Subcutaneous preadipocyte (primary cell): ENCODE results near the gene GRIA3. TPM values are rescaled to one million over a fixed set of nuclear protein-coding genes. Genes with fewer than 3 reads are reported as not detected.

Experiments used
- total RNA-seq: library from RNA; depleted of rRNA; stranded (reverse); fragments of >200 nt; gene quantifications from 2 replicates; pipeline ENCODE4 v1.2.3, GENCODE V29; 2012

Gene GRIA3
- 1.4 and 2.6 TPM in 2 replicates for total RNA-seq

DNA sequence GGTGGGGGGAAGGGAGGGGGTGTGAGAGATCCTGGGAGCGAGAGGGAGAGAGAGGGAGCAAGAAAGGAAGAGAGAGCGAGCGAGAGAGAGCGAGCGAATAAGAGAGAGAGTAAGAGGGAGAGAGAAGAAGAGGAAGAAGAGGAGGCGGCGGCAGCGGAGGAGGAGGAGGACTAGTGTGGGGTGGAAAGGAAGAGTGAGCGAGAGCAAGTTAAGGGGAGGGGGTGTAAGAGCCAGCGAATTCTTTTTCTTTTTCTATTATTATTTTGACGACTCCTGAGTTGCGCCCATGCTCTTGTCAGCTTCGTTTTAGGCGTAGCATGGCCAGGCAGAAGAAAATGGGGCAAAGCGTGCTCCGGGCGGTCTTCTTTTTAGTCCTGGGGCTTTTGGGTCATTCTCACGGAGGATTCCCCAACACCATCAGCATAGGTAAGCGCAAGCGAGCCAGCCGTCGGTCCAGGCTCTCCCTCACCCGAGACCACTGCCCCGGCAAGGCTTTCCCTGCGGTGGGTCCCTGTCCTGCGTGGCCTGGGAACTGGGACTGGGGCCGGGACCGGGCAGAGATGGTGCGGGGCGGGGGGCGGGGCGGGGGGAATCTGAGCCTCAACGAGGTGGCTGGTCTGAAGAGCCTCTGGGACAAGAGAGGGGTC is at the start of gene GRIA3:
Gene GRIA3, plus strand, starts transcription at position 60 of the 647 bp plus-strand sequence. Its CDS starts 258 bp downstream, at position 318.

